ENCODE data around the gene SRGAP2B.
"Not testable (repeated sequence)": the region's sequence is repeated elsewhere in the genome, so short reads cannot be mapped to it uniquely, and the experiment has no call there.

DNA sequence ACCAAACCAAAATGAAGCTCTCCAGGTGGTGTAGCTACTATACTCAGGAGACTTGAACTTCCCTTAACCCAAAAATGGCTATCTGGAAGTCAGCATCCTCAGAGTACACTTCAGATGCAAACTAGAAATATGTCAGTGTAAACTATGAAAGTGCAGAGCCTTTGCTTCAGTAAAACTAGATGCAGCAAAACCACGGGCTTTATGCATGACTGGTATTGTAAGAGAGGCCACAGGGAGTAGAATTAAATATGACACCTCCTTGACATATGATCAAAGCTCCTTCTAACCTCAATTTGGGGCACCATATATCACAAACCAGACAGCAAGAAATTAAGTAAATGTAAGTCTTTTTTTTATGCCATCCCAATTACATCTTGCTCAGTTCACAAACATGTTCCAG, 47.6 kb downstream of the SRGAP2B start:
- TF ChIP-seq, protein P1, sequence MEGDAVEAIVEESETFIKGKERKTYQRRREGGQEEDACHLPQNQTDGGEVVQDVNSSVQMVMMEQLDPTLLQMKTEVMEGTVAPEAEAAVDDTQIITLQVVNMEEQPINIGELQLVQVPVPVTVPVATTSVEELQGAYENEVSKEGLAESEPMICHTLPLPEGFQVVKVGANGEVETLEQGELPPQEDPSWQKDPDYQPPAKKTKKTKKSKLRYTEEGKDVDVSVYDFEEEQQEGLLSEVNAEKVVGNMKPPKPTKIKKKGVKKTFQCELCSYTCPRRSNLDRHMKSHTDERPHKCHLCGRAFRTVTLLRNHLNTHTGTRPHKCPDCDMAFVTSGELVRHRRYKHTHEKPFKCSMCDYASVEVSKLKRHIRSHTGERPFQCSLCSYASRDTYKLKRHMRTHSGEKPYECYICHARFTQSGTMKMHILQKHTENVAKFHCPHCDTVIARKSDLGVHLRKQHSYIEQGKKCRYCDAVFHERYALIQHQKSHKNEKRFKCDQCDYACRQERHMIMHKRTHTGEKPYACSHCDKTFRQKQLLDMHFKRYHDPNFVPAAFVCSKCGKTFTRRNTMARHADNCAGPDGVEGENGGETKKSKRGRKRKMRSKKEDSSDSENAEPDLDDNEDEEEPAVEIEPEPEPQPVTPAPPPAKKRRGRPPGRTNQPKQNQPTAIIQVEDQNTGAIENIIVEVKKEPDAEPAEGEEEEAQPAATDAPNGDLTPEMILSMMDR (conservative IDR thresholded peaks at IDR 0.05), result not testable (repeated sequence)
- TF ChIP-seq ZFX (IDR thresholded peaks at IDR 0.05), result not testable (repeated sequence)
